Measurements from ENCODE around the gene ACAD10. TPM values are rescaled to one million over a fixed set of nuclear protein-coding genes. Genes with fewer than 3 reads are reported as not detected.

ACAD10 gene
- total and polyA plus RNA-seq, 2 of the 13 experiments (the other 11 are each of a cell fraction or from before 2014, with no cell fraction given): 15.2 to 16.3 TPM

DNA sequence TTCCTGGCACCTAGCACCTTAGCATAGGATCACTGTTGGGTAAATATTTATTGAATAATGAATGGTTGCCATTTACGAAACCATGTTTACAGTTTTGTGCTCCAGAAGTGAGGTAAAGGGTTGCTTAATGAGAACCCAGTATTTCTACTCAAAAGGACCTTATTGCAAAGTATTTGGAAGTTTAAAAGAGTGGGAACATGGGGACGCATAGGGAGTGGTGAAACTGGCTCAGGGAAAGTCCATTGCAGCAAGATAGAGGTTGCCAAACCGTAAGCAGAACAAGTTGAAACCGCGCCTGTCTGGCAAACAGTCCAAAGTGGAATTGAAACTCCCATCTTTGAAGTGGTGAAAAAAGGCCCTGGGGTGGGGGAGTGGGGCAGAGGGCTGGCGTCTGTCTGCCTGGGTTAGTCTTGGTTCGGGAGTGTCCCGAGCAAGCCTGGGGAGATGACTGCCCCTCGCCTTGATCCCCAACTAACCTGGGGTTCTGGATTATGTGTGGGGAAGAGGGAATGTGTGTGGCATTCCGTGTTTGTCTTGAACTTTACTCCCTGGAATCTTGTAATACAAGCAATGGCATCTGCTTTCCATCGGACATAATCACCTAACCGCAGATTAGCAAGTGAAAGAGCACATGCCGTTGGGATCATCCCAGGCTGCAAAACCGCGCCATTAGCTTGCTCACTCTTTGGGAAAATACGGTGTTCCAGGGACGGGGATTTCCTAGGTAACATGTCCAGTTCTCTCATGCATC is 88.1 kb downstream of the ACAD10 start (continued):
- TF ChIP-seq FOXO4 (CRISPR knock-in tag; conservative IDR thresholded peaks at IDR 0.05) (no peak), HDAC2 (CRISPR knock-in tag; IDR thresholded peaks at IDR 0.05) (peak; percentile 75; the same call in 1 of the 2 replicates), ZNF841 (CRISPR knock-in tag; IDR thresholded peaks at IDR 0.05; ENCODE audit: borderline replicate concordance) (no peak), ZNF720 (CRISPR knock-in tag; IDR thresholded peaks at IDR 0.05) (no peak), PRPF4 (IDR thresholded peaks at IDR 0.05; ENCODE audit: low read depth, low read length, poor library complexity, severe bottlenecking) (no peak), IRX3 (CRISPR knock-in tag; IDR thresholded peaks at IDR 0.05; ENCODE audit: borderline replicate concordance, low read depth) (no peak), TBL1XR1 (IDR thresholded peaks at IDR 0.05; ENCODE audit: borderline replicate concordance, low read length, partially characterized antibody) (peak; percentile 67), ZNF331 (CRISPR knock-in tag; IDR thresholded peaks at IDR 0.05) (no peak), ETS1 (CRISPR knock-in tag; IDR thresholded peaks at IDR 0.05) (no peak), ZFAT (CRISPR knock-in tag; conservative IDR thresholded peaks at IDR 0.05) (no peak), SCMH1 (CRISPR knock-in tag; IDR thresholded peaks at IDR 0.05; ENCODE audit: borderline replicate concordance) (no peak), CEBPB (IDR thresholded peaks at IDR 0.05; ENCODE audit: borderline replicate concordance, low read depth, low read length) (peak; percentile 81; the same call in 1 of the 2 replicates), MIXL1 (CRISPR knock-in tag; IDR thresholded peaks at IDR 0.05) (no peak; the same call in 1 of the 2 replicates), RFXAP (CRISPR knock-in tag; IDR thresholded peaks at IDR 0.05; ENCODE audit: borderline replicate concordance) (no peak), HDAC1 (CRISPR knock-in tag; IDR thresholded peaks at IDR 0.05) (no peak), ZNF552 (CRISPR knock-in tag; IDR thresholded peaks at IDR 0.05; ENCODE audit: borderline replicate concordance) (no peak), ESRRA (CRISPR knock-in tag; IDR thresholded peaks at IDR 0.05; ENCODE audit: low read depth) (no peak), U2AF2 (IDR thresholded peaks at IDR 0.05; ENCODE audit: low read depth, low read length) (no peak), MEF2D (CRISPR knock-in tag; IDR thresholded peaks at IDR 0.05) (no peak), ZNF800 (CRISPR knock-in tag; IDR thresholded peaks at IDR 0.05) (0 out of 2 replicates have a peak, but pooled peaks have one; percentile 41), ZNF674 (CRISPR knock-in tag; IDR thresholded peaks at IDR 0.05; ENCODE audit: low read depth) (no peak)
- TF ChIP-seq, protein P1, sequence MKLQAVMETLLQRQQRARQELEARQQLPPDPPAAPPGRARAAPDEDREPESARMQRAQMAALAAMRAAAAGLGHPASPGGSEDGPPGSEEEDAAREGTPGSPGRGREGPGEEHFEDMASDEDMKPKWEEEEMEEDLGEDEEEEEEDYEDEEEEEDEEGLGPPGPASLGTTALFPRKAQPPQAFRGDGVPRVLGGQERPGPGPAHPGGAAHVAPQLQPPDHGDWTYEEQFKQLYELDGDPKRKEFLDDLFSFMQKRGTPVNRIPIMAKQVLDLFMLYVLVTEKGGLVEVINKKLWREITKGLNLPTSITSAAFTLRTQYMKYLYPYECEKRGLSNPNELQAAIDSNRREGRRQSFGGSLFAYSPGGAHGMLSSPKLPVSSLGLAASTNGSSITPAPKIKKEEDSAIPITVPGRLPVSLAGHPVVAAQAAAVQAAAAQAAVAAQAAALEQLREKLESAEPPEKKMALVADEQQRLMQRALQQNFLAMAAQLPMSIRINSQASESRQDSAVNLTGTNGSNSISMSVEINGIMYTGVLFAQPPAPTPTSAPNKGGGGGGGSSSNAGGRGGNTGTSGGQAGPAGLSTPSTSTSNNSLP (IDR thresholded peaks at IDR 0.05; ENCODE audit: low read depth, low read length): peak; percentile 52
- TF ChIP-seq, protein P2, sequence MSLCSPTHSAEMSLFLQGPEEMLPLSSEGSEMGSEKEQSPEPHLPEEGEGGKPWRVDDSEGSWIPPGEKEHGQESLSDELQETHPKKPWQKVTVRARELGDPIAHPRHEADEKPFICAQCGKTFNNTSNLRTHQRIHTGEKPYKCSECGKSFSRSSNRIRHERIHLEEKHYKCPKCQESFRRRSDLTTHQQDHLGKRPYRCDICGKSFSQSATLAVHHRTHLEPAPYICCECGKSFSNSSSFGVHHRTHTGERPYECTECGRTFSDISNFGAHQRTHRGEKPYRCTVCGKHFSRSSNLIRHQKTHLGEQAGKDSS (CRISPR knock-in tag; IDR thresholded peaks at IDR 0.05; ENCODE audit: borderline replicate concordance, low read depth): no peak

All from HepG2 (cell line).